ENCODE results near the gene GABRA1. TPM values are rescaled to one million over a fixed set of nuclear protein-coding genes. Genes with fewer than 3 reads are reported as not detected.
A peak's percentile ranks its signal among the peaks of the same experiment; 100 is the strongest.

Gene GABRA1
- total RNA-seq (not detected in 2 replicates), polyA plus RNA-seq (not detected in 2 replicates)

DNA sequence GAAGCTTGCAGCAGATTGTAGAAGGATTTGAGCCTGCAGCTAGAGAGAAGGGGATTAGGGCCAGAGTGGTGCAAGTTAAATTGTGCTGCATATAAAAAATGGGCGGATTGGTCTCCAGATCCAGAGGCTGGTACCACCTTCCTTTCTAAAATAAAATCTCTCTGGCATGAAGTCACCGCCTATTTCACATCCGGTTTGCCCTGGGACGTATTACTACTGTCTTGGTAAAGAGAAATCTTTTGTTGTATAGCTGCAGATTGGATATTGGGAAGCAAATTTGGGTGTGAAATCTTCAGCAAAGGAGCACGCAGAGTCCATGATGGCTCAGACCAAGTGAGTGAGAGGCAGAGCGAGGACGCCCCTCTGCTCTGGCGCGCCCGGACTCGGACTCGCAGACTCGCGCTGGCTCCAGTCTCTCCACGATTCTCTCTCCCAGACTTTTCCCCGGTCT lies at the start of gene GABRA1:
Gene GABRA1 (plus strand): TSS at position 180 of the 451 bp plus-strand sequence. CDS start 2,691 bp downstream, outside the sequence.
- Histone ChIP-seq H3K4me3 (peak within 1 kb of the TSS; percentile 15), H3K27ac (no peak within 1 kb of the TSS), H3K36me3 (no peaks in the 10 kb centered on the region), H3K9me3 (ENCODE audit: low read depth) (no peaks in the 10 kb centered on the region), H3K27me3 (peaks cover 43% of the 10 kb centered on the region), H3K4me1 (ENCODE audit: low read depth) (no peaks in the 10 kb centered on the region)
- peak; percentile 3 to 62 for DNase-seq (ENCODE audit: low read depth in 1 of 2, low spot score in 1 of 2)
- no peak for TF ChIP-seq CTCF (IDR thresholded peaks at IDR 0.05; ENCODE audit: low read depth, low read length)

DNA sequence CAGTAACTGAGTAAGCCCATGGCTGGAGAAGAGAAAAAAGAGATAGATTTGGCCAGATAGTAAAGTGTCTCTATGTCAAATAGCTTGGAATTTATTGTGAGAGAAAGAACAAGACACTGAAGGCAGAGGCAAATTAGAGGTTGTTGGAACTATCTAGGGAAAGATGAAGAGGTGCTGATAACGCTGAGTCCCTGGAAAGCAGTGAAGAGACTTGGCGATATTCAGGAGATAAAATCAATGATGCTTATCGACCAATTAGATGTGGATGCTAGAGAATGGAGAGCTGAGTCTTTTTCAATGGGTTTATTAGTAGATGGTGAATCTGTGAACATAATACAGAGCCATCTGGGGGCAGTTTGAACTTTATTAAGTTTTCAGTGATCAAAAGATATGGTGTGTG lies 48.6 kb upstream of the GABRA1 start:
- Histone ChIP-seq H3K27me3 (no peaks in the 10 kb centered on the region), H3K4me1 (ENCODE audit: low read depth) (no peaks in the 10 kb centered on the region), H3K9me3 (ENCODE audit: low read depth) (no peaks in the 10 kb centered on the region), H3K27ac (no peak overlapping the region), H3K4me3 (no peak overlapping the region), H3K36me3 (no peaks in the 10 kb centered on the region)
- TF ChIP-seq CTCF (IDR thresholded peaks at IDR 0.05; ENCODE audit: low read depth, low read length) = no peak
- DNase-seq (ENCODE audit: low read depth in 1 of 2, low spot score in 1 of 2) = no peak

GRCh38 chr5:161804263-161804662 lies 43.7 kb upstream of the GABRA1 start:
- no peak for DNase-seq (ENCODE audit: low read depth in 1 of 2, low spot score in 1 of 2)
- H3K27me3 ChIP-seq = no peaks in the 10 kb centered on the region
- no peak overlapping the region for H3K4me3 ChIP-seq
- no peaks in the 10 kb centered on the region for H3K9me3 ChIP-seq (ENCODE audit: low read depth)
- no peaks in the 10 kb centered on the region for H3K4me1 ChIP-seq (ENCODE audit: low read depth)
- H3K36me3 ChIP-seq = no peaks in the 10 kb centered on the region
- no peak for TF ChIP-seq CTCF (IDR thresholded peaks at IDR 0.05; ENCODE audit: low read depth, low read length)
- no peak overlapping the region for H3K27ac ChIP-seq

DNA sequence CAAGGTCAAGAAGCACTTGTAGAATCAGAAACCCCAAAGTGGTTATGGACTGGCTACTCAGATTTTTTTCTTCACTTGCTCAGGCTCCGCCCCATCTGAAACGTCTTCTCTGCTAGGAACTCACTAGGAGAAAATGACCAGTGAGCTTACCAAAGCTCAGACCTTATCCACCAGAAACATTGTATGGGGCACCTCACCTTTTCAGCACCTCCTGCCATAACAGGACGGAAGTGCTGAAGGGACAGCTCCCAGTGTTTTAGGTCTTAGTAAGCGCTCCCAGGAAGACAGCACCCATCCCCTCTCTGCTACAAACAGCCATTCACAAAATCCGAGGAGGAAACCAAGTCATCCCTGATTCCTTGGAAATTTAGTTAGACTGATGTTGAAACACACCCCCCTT lies 1.2 kb upstream of the GABRA1 start:
- no peaks in the 10 kb centered on the region for H3K4me1 ChIP-seq (ENCODE audit: low read depth)
- peaks cover 43% of the 10 kb centered on the region for H3K27me3 ChIP-seq
- no peaks in the 10 kb centered on the region for H3K9me3 ChIP-seq (ENCODE audit: low read depth)
- H3K4me3 ChIP-seq = no peak overlapping the region
- peak; percentile 6 to 88 for DNase-seq (ENCODE audit: low read depth in 1 of 2, low spot score in 1 of 2)
- no peak overlapping the region for H3K27ac ChIP-seq
- TF ChIP-seq CTCF (IDR thresholded peaks at IDR 0.05; ENCODE audit: low read depth, low read length) = no peak
- no peaks in the 10 kb centered on the region for H3K36me3 ChIP-seq

- Histone ChIP-seq H3K27ac (no peak overlapping the region), H3K4me1 (ENCODE audit: low read depth) (no peaks in the 10 kb centered on the region), H3K4me3 (no peak overlapping the region), H3K27me3 (peaks cover 43% of the 10 kb centered on the region), H3K9me3 (ENCODE audit: low read depth) (no peaks in the 10 kb centered on the region), H3K36me3 (no peaks in the 10 kb centered on the region)
- no peak for DNase-seq (ENCODE audit: low read depth in 1 of 2, low spot score in 1 of 2)
- TF ChIP-seq CTCF (IDR thresholded peaks at IDR 0.05; ENCODE audit: low read depth, low read length) = no peak
Observed at GRCh38 chr5:161847447-161847846, 473 bp upstream of the GABRA1 start.

- TF ChIP-seq CTCF (IDR thresholded peaks at IDR 0.05; ENCODE audit: low read depth, low read length) = no peak
- H3K27me3 ChIP-seq = peaks cover 43% of the 10 kb centered on the region
- H3K9me3 ChIP-seq (ENCODE audit: low read depth) = no peaks in the 10 kb centered on the region
- H3K4me3 ChIP-seq = no peak overlapping the region
- DNase-seq (ENCODE audit: low read depth in 1 of 2, low spot score in 1 of 2) = no peak
- no peaks in the 10 kb centered on the region for H3K4me1 ChIP-seq (ENCODE audit: low read depth)
- no peaks in the 10 kb centered on the region for H3K36me3 ChIP-seq
- no peak overlapping the region for H3K27ac ChIP-seq
Observed at GRCh38 chr5:161850491-161850890, 2.6 kb downstream of the GABRA1 start.
